Progenitor cell of endocrine pancreas (in vitro differentiated cells): ENCODE results near the gene RECQL. TPM values are rescaled to one million over a fixed set of nuclear protein-coding genes. Genes with fewer than 3 reads are reported as not detected.

Experiments used
- DNase-seq: peaks from one replicate; pipeline ENCODE4 v3.0.0; 2021; ENCODE audit warnings: low spot score; ENCODE audit not compliant: unreplicated experiment
- H3K27ac Mint-ChIP-seq: 2 replicates; pipeline ENCODE4 v1.8.0; 2021; ENCODE audit warnings: mild to moderate bottlenecking, moderate library complexity, mixed read lengths
- H3K27me3 Mint-ChIP-seq: 2 replicates; pipeline ENCODE4 v1.8.0; 2021; ENCODE audit warnings: mixed read lengths
- H3K36me3 Mint-ChIP-seq: 2 replicates; pipeline ENCODE4 v1.8.0; 2022; ENCODE audit warnings: mixed read lengths; ENCODE audit not compliant: insufficient read depth
- H3K4me1 Mint-ChIP-seq: 2 replicates; pipeline ENCODE4 v1.8.0; 2021; ENCODE audit warnings: low read depth, mixed read lengths
- H3K4me3 Mint-ChIP-seq: 2 replicates; pipeline ENCODE4 v1.8.0; 2021; ENCODE audit warnings: low read depth, mild to moderate bottlenecking, moderate library complexity, mixed read lengths
- H3K9me3 Mint-ChIP-seq: 2 replicates; pipeline ENCODE4 v1.8.0; 2021; ENCODE audit warnings: low read depth, mixed read lengths
- total RNA-seq: library from RNA; stranded (reverse); gene quantifications from 2 replicates; pipeline ENCODE4 v1.2.1, GENCODE V29; 2021
- TF ChIP-seq, protein P1 (sequence below): fragments of 200-600 bp; sonication (generic); IDR thresholded peaks from one replicate; pipeline ENCODE4 v1.5.0; 2021; ENCODE audit warnings: antibody characterized with exemption, mild to moderate bottlenecking; ENCODE audit not compliant: unreplicated experiment

RECQL gene
- total RNA-seq, 1 donor from 2014 or later = 36.6 TPM

DNA sequence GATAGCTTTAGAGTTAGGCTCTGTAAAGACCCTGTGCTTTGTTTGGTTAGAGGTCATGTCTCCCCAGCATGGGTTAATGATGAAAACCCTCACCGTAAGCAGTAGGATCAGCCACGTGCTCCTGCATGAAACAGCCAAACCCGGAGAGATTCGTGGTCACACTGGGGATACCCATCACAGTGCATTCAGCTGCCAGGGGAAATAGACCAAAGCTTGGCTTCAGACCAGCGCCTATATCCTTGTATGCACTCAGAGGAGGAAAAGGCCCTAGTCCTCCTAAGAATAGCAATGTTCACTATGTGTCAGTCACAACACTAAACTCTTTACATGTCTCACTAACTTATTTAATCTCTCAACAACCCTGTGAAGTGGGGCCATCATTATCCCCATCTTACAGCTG, 41.0 kb upstream of the RECQL start:
- Mint-ChIP-seq H3K4me3 (no peak overlapping the region), H3K36me3 (no peaks in the 10 kb centered on the region), H3K4me1 (no peaks in the 10 kb centered on the region), H3K27ac (no peak overlapping the region), H3K9me3 (no peaks in the 10 kb centered on the region), H3K27me3 (no peaks in the 10 kb centered on the region)
- TF ChIP-seq, protein P1, sequence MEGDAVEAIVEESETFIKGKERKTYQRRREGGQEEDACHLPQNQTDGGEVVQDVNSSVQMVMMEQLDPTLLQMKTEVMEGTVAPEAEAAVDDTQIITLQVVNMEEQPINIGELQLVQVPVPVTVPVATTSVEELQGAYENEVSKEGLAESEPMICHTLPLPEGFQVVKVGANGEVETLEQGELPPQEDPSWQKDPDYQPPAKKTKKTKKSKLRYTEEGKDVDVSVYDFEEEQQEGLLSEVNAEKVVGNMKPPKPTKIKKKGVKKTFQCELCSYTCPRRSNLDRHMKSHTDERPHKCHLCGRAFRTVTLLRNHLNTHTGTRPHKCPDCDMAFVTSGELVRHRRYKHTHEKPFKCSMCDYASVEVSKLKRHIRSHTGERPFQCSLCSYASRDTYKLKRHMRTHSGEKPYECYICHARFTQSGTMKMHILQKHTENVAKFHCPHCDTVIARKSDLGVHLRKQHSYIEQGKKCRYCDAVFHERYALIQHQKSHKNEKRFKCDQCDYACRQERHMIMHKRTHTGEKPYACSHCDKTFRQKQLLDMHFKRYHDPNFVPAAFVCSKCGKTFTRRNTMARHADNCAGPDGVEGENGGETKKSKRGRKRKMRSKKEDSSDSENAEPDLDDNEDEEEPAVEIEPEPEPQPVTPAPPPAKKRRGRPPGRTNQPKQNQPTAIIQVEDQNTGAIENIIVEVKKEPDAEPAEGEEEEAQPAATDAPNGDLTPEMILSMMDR = no peak
- no peak for DNase-seq

DNA sequence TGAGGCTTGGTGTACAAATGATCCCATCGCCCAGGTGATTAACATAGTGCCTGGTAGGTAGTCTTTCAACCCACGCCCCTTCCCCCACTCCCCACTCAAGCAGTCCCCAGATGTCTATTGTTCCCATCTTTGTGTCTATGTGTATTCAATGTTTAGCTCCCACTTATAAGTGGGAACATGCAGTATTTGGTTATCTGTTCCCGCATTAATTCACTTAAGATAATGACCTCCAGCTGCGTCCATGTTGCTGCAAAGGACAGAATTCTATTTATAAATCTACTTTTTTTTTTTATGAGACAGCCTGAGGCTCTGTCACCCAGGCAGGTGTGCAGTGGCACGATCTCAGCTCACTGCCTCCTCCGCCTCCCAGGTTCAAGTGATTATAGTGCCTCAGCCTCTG, 40.3 kb upstream of the RECQL start:
- no peak for DNase-seq
- no peak overlapping the region for H3K27ac Mint-ChIP-seq
- H3K9me3 Mint-ChIP-seq = no peaks in the 10 kb centered on the region
- H3K4me3 Mint-ChIP-seq = no peak overlapping the region
- no peaks in the 10 kb centered on the region for H3K4me1 Mint-ChIP-seq
- TF ChIP-seq, protein P1 = no peak
- no peaks in the 10 kb centered on the region for H3K27me3 Mint-ChIP-seq
- no peaks in the 10 kb centered on the region for H3K36me3 Mint-ChIP-seq

DNA sequence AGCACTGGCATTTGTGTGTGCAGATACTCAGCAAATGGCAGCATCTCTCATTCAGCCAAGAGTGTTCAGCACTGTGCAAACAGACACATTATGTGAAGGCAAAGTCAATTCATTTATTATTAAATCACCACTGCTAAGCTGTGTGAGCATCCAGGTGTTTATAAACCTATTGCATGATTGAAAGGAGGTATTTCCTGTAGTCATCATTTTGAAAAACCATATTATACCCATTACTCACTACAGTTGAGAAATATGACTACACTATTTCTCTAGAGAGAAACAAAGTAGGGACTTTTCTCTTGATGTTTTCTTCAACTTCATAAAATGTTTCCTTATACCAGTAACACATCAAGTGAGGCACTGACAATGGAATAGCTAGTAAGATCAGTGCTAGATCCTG, 38.4 kb upstream of the RECQL start:
- Mint-ChIP-seq H3K27ac (no peak overlapping the region), H3K4me1 (no peaks in the 10 kb centered on the region), H3K9me3 (no peaks in the 10 kb centered on the region), H3K27me3 (peaks cover 6% of the 10 kb centered on the region), H3K4me3 (no peak overlapping the region), H3K36me3 (no peaks in the 10 kb centered on the region)
- TF ChIP-seq, protein P1 = no peak
- no peak for DNase-seq

DNA sequence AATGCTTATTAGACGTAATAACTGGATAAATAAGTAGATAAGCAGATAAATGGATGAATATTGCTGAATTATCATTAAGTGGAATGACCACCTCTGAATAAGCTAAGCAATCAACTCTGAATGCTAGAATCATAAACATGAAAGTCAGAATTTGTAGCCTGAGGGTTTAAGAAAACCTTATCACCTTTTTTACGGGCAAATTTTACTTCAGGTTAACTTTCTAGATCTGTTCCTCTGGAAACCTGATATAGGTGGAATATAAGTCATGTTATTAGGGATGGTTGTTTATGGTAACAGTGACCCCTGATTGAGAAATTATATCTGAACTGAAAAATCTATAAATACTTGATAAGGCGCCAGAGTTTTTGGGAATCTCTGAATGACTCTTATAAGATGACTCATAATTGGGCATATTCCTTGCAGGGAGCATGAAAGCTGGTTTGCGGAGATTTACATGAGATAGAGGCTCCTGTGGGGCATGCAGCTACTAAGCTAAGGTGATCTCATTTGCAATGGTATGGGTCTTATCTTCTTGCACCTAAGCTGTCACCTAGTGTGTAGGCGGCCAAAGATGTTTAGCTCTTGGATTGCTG, 36.7 kb upstream of the RECQL start:
- DNase-seq = no peak
- Mint-ChIP-seq H3K36me3 (no peaks in the 10 kb centered on the region), H3K27me3 (peaks cover 7% of the 10 kb centered on the region), H3K27ac (no peak overlapping the region), H3K4me3 (no peak overlapping the region), H3K9me3 (no peaks in the 10 kb centered on the region), H3K4me1 (no peaks in the 10 kb centered on the region)
- TF ChIP-seq, protein P1 = no peak

DNA sequence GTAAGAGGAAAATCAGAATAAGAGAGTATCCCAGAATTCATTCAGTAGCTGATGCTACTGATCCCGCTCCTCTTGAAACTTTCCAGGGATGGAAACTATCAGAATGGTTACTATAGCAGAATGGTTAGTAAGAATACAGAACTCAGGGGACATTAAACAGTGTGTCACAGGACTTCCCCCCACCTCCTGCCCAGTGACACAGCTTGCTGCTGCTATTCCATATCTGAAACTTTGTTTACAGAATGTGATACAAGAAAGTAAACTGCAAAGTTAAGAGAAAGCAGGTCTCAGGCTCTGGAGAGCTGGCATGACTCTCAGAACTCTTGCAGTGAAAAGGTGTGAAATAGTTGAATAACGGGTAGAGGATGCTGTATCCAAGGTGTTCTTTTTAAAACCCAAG, 28.0 kb upstream of the RECQL start:
- Mint-ChIP-seq H3K4me3 (no peak overlapping the region), H3K36me3 (peaks cover under 1% of the 10 kb centered on the region), H3K27me3 (peaks cover 44% of the 10 kb centered on the region), H3K9me3 (peaks cover 5% of the 10 kb centered on the region), H3K27ac (no peak overlapping the region), H3K4me1 (peaks cover 17% of the 10 kb centered on the region)
- DNase-seq = no peak
- TF ChIP-seq, protein P1 = no peak
